GM12878 (cell line): ENCODE measurements around the gene KLKB1. TPM values are rescaled to one million over a fixed set of nuclear protein-coding genes. Genes with fewer than 3 reads are reported as not detected.

Source experiments
- ATAC-seq: fragments of 200-7000 bp; cut with Tn5 transposase; 3 replicates; pipeline ENCODE4 v1.9.1; 2020; ENCODE audit warnings: mild to moderate bottlenecking, moderate library complexity
- BruUV-seq: library from RNA; stranded (reverse); fragments of 400-500 nt; replicated peaks from 2 replicates; lab custom pipeline; 2021; lab: Mats Ljungman, UMichigan
- CTCF ChIA-PET: fragments of 300-600 bp; sonication (Branson Sonifier 250); formaldehyde crosslinking; extraction: SDS; loops from one replicate; lab custom pipeline; 2021; ENCODE audit warnings: inconsistent platforms; lab: Yijun Ruan, JAX
- POLR2A ChIA-PET: fragments of 350-600 bp; formaldehyde crosslinking; extraction: SDS; loops from one replicate; lab custom pipeline; 2021; ENCODE audit warnings: inconsistent platforms; lab: Charles Lee
- RAD21 ChIA-PET: fragments of 300-600 bp; sonication (Branson Sonifier 250); formaldehyde crosslinking; loops from one replicate; lab custom pipeline; 2023; ENCODE audit warnings: antibody characterized with exemption; ENCODE audit not compliant: unreplicated experiment; lab: Charles Lee
- SMC1A ChIA-PET: fragments of 300-600 bp; sonication (Branson Sonifier 250); formaldehyde crosslinking; loops from one replicate; lab custom pipeline; 2023; ENCODE audit not compliant: unreplicated experiment, uncharacterized antibody; lab: Charles Lee
- DNase-seq: peaks from one replicate; pipeline ENCODE4 v3.0.0-alpha.2; 2011; ENCODE audit warnings: low read depth, low spot score
- FAIRE-seq: peaks from 3 replicates; lab custom pipeline; 2011; peaks lifted over from hg19 to GRCh38; lab: Jason Lieb, UNC
- H2AFZ ChIP-seq: 2 replicates; pipeline ENCODE4 v1.6.0; 2011; ENCODE audit warnings: low read depth, low read length, control low read depth; ENCODE audit not compliant: control insufficient read depth
- H3K27ac ChIP-seq: 2 replicates; pipeline ENCODE4 v1.5.1; 2011; ENCODE audit warnings: control low read depth; ENCODE audit not compliant: control insufficient read depth, insufficient read depth
- H3K27me3 ChIP-seq, 2 experiments: replicated peaks in 1 of 2; 2 replicates each; pipeline versions ENCODE4 v1.6.0 to v1.6.1; 2011; ENCODE audit warnings: low read length in 1 of 2; ENCODE audit not compliant: control insufficient read depth in 2 of 2, insufficient read depth in 2 of 2
- H3K36me3 ChIP-seq, 2 experiments: 2 replicates each; pipeline ENCODE4 v1.5.1; 2011; ENCODE audit warnings: low read length in 1 of 2; ENCODE audit not compliant: control insufficient read depth in 2 of 2, insufficient read depth in 2 of 2
- H3K4me1 ChIP-seq: 2 replicates; pipeline ENCODE4 v1.6.1; 2011; ENCODE audit warnings: mild to moderate bottlenecking, low read length, moderate library complexity, mixed read lengths; ENCODE audit not compliant: control insufficient read depth, insufficient read depth
- H3K4me2 ChIP-seq: 2 replicates; pipeline ENCODE4 v1.6.0; 2011; ENCODE audit warnings: control low read depth; ENCODE audit not compliant: control insufficient read depth, insufficient read depth
- H3K4me3 ChIP-seq: fragments of 200-600 bp; sonication (generic); 2 replicates; pipeline ENCODE4 v1.5.1; 2016
- H3K79me2 ChIP-seq: 2 replicates; pipeline ENCODE4 v1.6.0; 2011; ENCODE audit warnings: low read length; ENCODE audit not compliant: control insufficient read depth, insufficient read depth
- H3K9ac ChIP-seq: 2 replicates; pipeline ENCODE4 v1.8.0; 2011; ENCODE audit warnings: low read length, control low read depth, mixed read lengths; ENCODE audit not compliant: control insufficient read depth, insufficient read depth
- H3K9me3 ChIP-seq: replicated peaks from 3 replicates; pipeline ENCODE4 v1.5.1; 2011; ENCODE audit warnings: mild to moderate bottlenecking, low read length; ENCODE audit not compliant: control insufficient read depth, insufficient read depth
- H4K20me1 ChIP-seq: 2 replicates; pipeline ENCODE4 v1.6.0; 2011; ENCODE audit not compliant: control insufficient read depth, insufficient read depth
- ATF2 ChIP-seq: IDR thresholded peaks from 2 replicates; pipeline ENCODE4 v1.6.1; 2012; ENCODE audit warnings: low read length, inconsistent platforms
- BHLHE40 ChIP-seq, 2 experiments: fragments of 450-650 bp in 1 of 2; IDR thresholded peaks; 2 replicates each; pipeline ENCODE4 v1.6.1; 2011 to 2017; ENCODE audit warnings: low read depth in 2 of 2, borderline replicate concordance in 1 of 2, improper control_type of control experiment in 1 of 2, low read length in 1 of 2, mild to moderate bottlenecking in 1 of 2
- IKZF1 ChIP-seq: fragments of 450-650 bp; conservative IDR thresholded peaks from 2 replicates; pipeline ENCODE4 v1.6.1; 2017; ENCODE audit warnings: antibody characterized with exemption, mild to moderate bottlenecking
- LARP7 ChIP-seq: fragments of 450-650 bp; IDR thresholded peaks from 2 replicates; pipeline ENCODE4 v1.6.1; 2017; ENCODE audit warnings: mild to moderate bottlenecking
- MYB ChIP-seq: fragments of 150-350 bp; IDR thresholded peaks from 2 replicates; pipeline ENCODE4 v1.6.1; 2014; ENCODE audit warnings: mild to moderate bottlenecking, low read depth, low read length, borderline replicate concordance
- PAX5 ChIP-seq: IDR thresholded peaks from 2 replicates; pipeline ENCODE4 v1.6.1; 2011; ENCODE audit warnings: low read depth, low read length, borderline replicate concordance
- RCOR1 ChIP-seq: conservative IDR thresholded peaks from 2 replicates; pipeline ENCODE4 v1.6.1; 2012; ENCODE audit warnings: low read depth, low read length, improper control_type of control experiment
- RUNX3 ChIP-seq: IDR thresholded peaks from 2 replicates; pipeline ENCODE4 v1.6.1; 2012; ENCODE audit warnings: low read length, inconsistent platforms
- SKIL ChIP-seq: fragments of 450-650 bp; IDR thresholded peaks from 2 replicates; pipeline ENCODE4 v1.6.1; 2017; ENCODE audit warnings: mild to moderate bottlenecking, low read depth, inconsistent platforms; ENCODE audit not compliant: poor library complexity, severe bottlenecking
- SMAD1 ChIP-seq: fragments of 450-650 bp; IDR thresholded peaks from 2 replicates; pipeline ENCODE4 v1.6.1; 2018; ENCODE audit warnings: mild to moderate bottlenecking, low read depth; ENCODE audit not compliant: partially characterized antibody
- SMC3 ChIP-seq: IDR thresholded peaks from 2 replicates; pipeline ENCODE4 v1.6.1; 2011; ENCODE audit warnings: low read length, improper control_type of control experiment, borderline replicate concordance
- SREBF1 ChIP-seq: IDR thresholded peaks from 2 replicates; pipeline ENCODE4 v1.6.1; 2012; ENCODE audit warnings: mild to moderate bottlenecking, low read length
- STAT1 ChIP-seq: fragments of 450-650 bp; conservative IDR thresholded peaks from 2 replicates; pipeline ENCODE4 v1.6.1; 2014; ENCODE audit warnings: antibody characterized with exemption, mild to moderate bottlenecking
- SUPT20H ChIP-seq: IDR thresholded peaks from 2 replicates; pipeline ENCODE4 v1.6.1; 2011; ENCODE audit warnings: low read depth, mild to moderate bottlenecking, low read length, moderate library complexity, borderline replicate concordance; ENCODE audit not compliant: control insufficient read depth
- TBL1XR1 ChIP-seq: IDR thresholded peaks from 2 replicates; pipeline ENCODE4 v1.6.1; 2012; ENCODE audit warnings: low read depth, low read length, improper control_type of control experiment
- WRNIP1 ChIP-seq: IDR thresholded peaks from 2 replicates; pipeline ENCODE4 v1.6.1; 2011; ENCODE audit warnings: low read depth, low read length, improper control_type of control experiment, borderline replicate concordance
- YBX1 ChIP-seq: fragments of 450-650 bp; IDR thresholded peaks from 2 replicates; pipeline ENCODE4 v1.6.1; 2016; ENCODE audit warnings: antibody characterized with exemption
- YY1 ChIP-seq: IDR thresholded peaks from 2 replicates; pipeline ENCODE4 v1.6.1; 2011; ENCODE audit warnings: low read depth, mild to moderate bottlenecking, low read length
- ZNF217 ChIP-seq: fragments of 450-650 bp; IDR thresholded peaks from 2 replicates; pipeline ENCODE4 v1.6.1; 2017; ENCODE audit warnings: antibody characterized with exemption, mild to moderate bottlenecking
- ZNF24 ChIP-seq: fragments of 450-650 bp; IDR thresholded peaks from 2 replicates; pipeline ENCODE4 v1.6.1; 2017; ENCODE audit warnings: antibody characterized with exemption, mild to moderate bottlenecking
- WGBS: methylation state at CpG from one replicate; pipeline ENCODE4 v1.1.6; 2016; ENCODE audit warnings: low lambda C conversion rate; ENCODE audit not compliant: insufficient replicate concordance, insufficient coverage; ENCODE audit errors: missing lambda C conversion rate; 5-methylcytosine and 5-hydroxymethylcytosine counted together
- in situ Hi-C: fragments of 300-500 bp; cut with MboI; formaldehyde crosslinking; loops from 9 replicates; pipeline ENCODE4 v1.14.3; 2018; ENCODE audit warnings: mixed read lengths
- intact Hi-C: fragments of 100-400 bp; cut with micrococcal nuclease; formaldehyde crosslinking; loops from one replicate; pipeline ENCODE4 v1.14.2; 2022; ENCODE audit not compliant: unreplicated experiment
- polyA plus RNA-seq, 11 experiments: library from polyadenylated mRNA; depleted of rRNA in 4 of 11; unstranded in 6 of 11; stranded (reverse) in 5 of 11; fragments of >200 nt; fragmentation: Nextera tagmentation in 4 of 11; fragmentation: Illumina TruSeq in 1 of 11; extraction: Ambion mirVana in 4 of 11; extraction: Trizol in 1 of 11; gene quantifications; 1 replicate in 1 of 11; 2 replicates in 10 of 11; pipeline versions ENCODE4 v1.2.1 to v1.2.3, GENCODE V29; 2011 to 2016; ENCODE audit warnings: inconsistent platforms in 2 of 11, missing spikeins in 2 of 11, low read depth in 1 of 11
- total RNA-seq, 4 experiments: library from RNA; depleted of rRNA in 3 of 4; stranded (reverse); fragments of >200 nt in 3 of 4; fragmentation: Illumina TruSeq in 1 of 4; extraction: Trizol in 1 of 4; gene quantifications; 2 replicates each; pipeline versions ENCODE4 v1.2.1 to v1.2.3, GENCODE V29; 2013 to 2021

The KLKB1 gene
- total and polyA plus RNA-seq, 10 of the 15 experiments (the other 5 are each of a cell fraction or from before 2014, with no cell fraction given), result 0.04 TPM; not detected in 9

- Histone ChIP-seq H4K20me1 (no peaks in the 10 kb centered on the region), H3K9me3 (no peaks in the 10 kb centered on the region), H3K27ac (no peak overlapping the region), H3K27me3 (no peaks in the 10 kb centered on the region), H3K79me2 (no peaks in the 10 kb centered on the region), H3K4me1 (no peaks in the 10 kb centered on the region), H3K9ac (no peak overlapping the region), H3K4me2 (no peak overlapping the region), H3K36me3 (no peaks in the 10 kb centered on the region), H3K4me3 (no peak overlapping the region), H2AFZ (no peak overlapping the region)
- DNase-seq, result no peak
- 26% methylated on average over 7 of the region's 7 CpGs for WGBS
- intact Hi-C loops, result no loop called here
- ChIA-PET RAD21 (no interaction called here), SMC1A (no interaction called here), CTCF (no interaction called here), POLR2A (no interaction called here)
- no peak for TF ChIP-seq LARP7
- no peak for TF ChIP-seq SUPT20H
- no peak for TF ChIP-seq RCOR1
- TF ChIP-seq SREBF1, result no peak
- TF ChIP-seq STAT1, result no peak
- no peak for TF ChIP-seq SKIL
- no peak for TF ChIP-seq RUNX3
- TF ChIP-seq MYB, result no peak
- no peak for TF ChIP-seq WRNIP1
- TF ChIP-seq ZNF24, result no peak
- no peak for TF ChIP-seq TBL1XR1
- no peak for TF ChIP-seq SMC3
- TF ChIP-seq ZNF217, result no peak
- TF ChIP-seq SMAD1, result no peak
- TF ChIP-seq IKZF1, result no peak
- TF ChIP-seq ATF2, result no peak
- no peak for TF ChIP-seq BHLHE40 (IDR thresholded peaks at IDR 0.05; ENCODE audit: borderline replicate concordance in 1 of 2, low read depth in 2 of 2, low read length in 1 of 2)
- no peak for TF ChIP-seq YBX1
- TF ChIP-seq PAX5, result no peak
- no peak for TF ChIP-seq YY1
- FAIRE-seq, result no peak
- in situ Hi-C loops, result no loop called here
- no TSS peak for BruUV-seq
- ATAC-seq, result no peak
These were observed 13.7 kb downstream of the KLKB1 start for GRCh38 chr4:186240848-186241491.
